Measurements from ENCODE around the gene KIF25.

DNA sequence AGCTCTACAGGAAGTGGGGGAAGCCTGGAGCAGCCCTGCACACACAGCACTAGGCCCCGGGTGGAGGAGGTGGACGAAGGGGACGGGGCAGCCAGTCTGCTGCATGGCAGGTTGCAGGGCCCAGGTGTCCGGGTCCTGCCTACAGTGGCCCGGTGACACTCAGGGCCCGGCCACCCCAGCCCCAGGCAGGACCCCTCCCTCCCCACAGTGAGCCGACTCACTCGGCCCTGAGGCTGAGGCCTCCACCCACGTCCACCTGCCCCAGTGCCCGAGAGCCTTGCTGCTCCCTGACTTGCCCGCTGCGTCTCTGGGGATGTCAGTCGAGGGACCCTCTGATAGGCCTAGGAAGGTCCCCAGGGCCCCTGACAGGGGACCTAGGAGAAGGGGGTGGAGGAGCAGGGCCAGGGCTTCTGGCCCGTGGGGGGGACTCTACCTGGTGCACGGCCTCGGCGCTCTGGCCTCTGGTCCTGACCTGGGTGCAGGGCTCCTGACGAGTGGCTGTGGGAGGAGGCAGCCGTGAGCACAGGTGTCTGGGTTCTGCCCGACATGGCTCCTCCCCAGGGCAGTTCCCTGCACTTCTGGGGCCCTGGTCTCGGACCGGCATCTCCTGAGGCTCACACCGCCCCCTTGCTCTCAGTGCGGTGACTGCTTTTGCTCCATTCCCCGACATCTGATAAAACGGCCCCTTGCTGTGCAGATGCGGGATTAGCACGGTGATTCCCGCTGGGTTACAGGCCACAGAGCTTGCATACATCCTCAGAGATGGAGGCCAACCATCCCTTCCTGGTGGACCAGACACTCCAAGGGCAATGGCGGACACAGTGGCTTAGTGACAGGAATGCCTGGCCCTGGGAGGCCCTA, 61.5 kb downstream of the KIF25 start:
- TF ChIP-seq POLR2AphosphoS5 (IDR thresholded peaks at IDR 0.05) (no peak), POLR2A (IDR thresholded peaks at IDR 0.05) (no peak), EP300 (IDR thresholded peaks at IDR 0.05) (no peak)
- TF ChIP-seq, protein P1, sequence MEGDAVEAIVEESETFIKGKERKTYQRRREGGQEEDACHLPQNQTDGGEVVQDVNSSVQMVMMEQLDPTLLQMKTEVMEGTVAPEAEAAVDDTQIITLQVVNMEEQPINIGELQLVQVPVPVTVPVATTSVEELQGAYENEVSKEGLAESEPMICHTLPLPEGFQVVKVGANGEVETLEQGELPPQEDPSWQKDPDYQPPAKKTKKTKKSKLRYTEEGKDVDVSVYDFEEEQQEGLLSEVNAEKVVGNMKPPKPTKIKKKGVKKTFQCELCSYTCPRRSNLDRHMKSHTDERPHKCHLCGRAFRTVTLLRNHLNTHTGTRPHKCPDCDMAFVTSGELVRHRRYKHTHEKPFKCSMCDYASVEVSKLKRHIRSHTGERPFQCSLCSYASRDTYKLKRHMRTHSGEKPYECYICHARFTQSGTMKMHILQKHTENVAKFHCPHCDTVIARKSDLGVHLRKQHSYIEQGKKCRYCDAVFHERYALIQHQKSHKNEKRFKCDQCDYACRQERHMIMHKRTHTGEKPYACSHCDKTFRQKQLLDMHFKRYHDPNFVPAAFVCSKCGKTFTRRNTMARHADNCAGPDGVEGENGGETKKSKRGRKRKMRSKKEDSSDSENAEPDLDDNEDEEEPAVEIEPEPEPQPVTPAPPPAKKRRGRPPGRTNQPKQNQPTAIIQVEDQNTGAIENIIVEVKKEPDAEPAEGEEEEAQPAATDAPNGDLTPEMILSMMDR (IDR thresholded peaks at IDR 0.05): no peak
